ENCODE data around the gene BCAS3.

The BCAS3 gene

DNA sequence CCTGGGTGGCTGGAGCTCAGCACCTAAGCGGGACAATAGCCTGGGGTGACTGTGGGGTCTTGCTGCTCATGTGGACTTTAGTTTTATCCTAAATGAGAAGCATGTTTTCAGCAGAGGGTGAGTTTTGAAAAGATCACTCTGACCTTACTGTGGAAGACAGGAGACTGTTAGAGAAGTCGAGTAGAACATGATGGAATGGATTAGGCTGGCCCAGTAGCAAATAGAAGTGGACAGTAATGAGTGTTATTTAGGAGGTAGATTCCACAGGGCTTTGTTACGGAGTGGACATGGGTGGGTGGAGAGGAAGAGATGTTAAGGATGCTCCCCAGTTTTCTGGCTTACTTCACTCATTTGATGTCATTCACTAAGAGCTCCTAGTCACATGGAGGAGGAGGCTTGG is 648.7 kb downstream of the BCAS3 start:
- Histone ChIP-seq H3K27me3 (ENCODE audit: insufficient read depth, low read length) (no peaks in the 10 kb centered on the region), H2AFZ (ENCODE audit: low read depth, low read length) (no peak overlapping the region), H3K4me3 (ENCODE audit: low read length) (no peak overlapping the region), H3K9me3 (ENCODE audit: low read length) (no peaks in the 10 kb centered on the region), H3K4me1 (ENCODE audit: insufficient read depth, low read length) (peaks cover 4% of the 10 kb centered on the region), H3K36me3 (ENCODE audit: insufficient read depth, low read length) (no peaks in the 10 kb centered on the region)

- no peak overlapping the region for H3K4me3 ChIP-seq (ENCODE audit: low read length)
- H3K9me3 ChIP-seq (ENCODE audit: low read length) = no peaks in the 10 kb centered on the region
- no peak overlapping the region for H2AFZ ChIP-seq (ENCODE audit: low read depth, low read length)
- no peaks in the 10 kb centered on the region for H3K36me3 ChIP-seq (ENCODE audit: insufficient read depth, low read length)
- H3K4me1 ChIP-seq (ENCODE audit: insufficient read depth, low read length) = no peaks in the 10 kb centered on the region
- no peaks in the 10 kb centered on the region for H3K27me3 ChIP-seq (ENCODE audit: insufficient read depth, low read length)
Measured at GRCh38 chr17:61328351-61328750, 650.7 kb downstream of the BCAS3 start.

GRCh38 chr17:61330174-61331150 is 652.8 kb downstream of the BCAS3 start:
- H2AFZ ChIP-seq (ENCODE audit: low read depth, low read length) = no peak overlapping the region
- no peak overlapping the region for H3K4me3 ChIP-seq (ENCODE audit: low read length)

DNA sequence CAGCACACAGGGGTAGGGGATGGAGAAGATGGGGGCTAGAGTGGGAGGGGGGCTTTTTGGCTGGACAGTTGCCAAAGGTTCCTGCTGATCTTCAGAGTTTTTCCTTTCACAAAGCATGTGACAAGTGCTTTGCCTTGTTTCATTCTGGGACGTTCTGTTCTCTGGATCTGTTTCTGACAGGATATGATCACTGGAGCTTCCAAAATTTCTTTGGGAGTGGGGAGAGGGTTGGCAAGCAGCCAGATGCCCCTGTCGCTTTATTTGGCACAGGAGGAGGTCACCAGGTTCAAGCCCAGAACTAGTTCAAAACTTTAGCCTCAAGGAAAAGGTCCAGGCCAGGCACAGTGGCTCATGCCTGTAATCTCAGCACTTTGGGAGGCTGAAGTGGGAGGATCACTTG is 653.5 kb downstream of the BCAS3 start:
- H3K36me3 ChIP-seq (ENCODE audit: insufficient read depth, low read length) = no peaks in the 10 kb centered on the region
- H3K4me1 ChIP-seq (ENCODE audit: insufficient read depth, low read length) = no peaks in the 10 kb centered on the region
- no peaks in the 10 kb centered on the region for H3K27me3 ChIP-seq (ENCODE audit: insufficient read depth, low read length)
- H3K4me3 ChIP-seq (ENCODE audit: low read length) = no peak overlapping the region
- H2AFZ ChIP-seq (ENCODE audit: low read depth, low read length) = no peak overlapping the region
- H3K9me3 ChIP-seq (ENCODE audit: low read length) = no peaks in the 10 kb centered on the region

More at GRCh38 chr17:61330174-61331150, 652.8 kb downstream of the BCAS3 start:
- H3K27me3 ChIP-seq (ENCODE audit: insufficient read depth, low read length) = no peaks in the 10 kb centered on the region
- H3K9me3 ChIP-seq (ENCODE audit: low read length) = no peaks in the 10 kb centered on the region
- no peaks in the 10 kb centered on the region for H3K4me1 ChIP-seq (ENCODE audit: insufficient read depth, low read length)
- H3K36me3 ChIP-seq (ENCODE audit: insufficient read depth, low read length) = no peaks in the 10 kb centered on the region

DNA sequence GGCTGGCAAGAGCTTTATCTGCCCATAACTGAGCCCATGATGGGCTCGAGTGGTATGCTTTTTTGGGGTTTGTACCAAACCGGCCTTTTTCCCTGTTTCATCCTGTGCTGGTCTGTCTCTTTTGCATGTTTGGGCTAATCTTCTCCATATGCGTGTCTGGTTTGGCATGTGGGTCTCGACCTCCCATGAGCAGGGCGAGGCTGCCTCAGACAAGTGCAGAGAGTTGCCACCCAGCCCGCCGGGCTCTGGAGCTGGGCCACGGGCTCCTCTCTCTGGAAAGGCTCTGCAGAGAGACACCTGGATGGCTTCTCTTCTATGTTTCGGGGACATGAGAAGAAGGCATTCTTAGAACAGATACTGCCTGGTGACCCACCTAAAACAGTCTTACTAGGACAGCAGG is 654.2 kb downstream of the BCAS3 start:
- no peaks in the 10 kb centered on the region for H3K27me3 ChIP-seq (ENCODE audit: insufficient read depth, low read length)
- no peaks in the 10 kb centered on the region for H3K9me3 ChIP-seq (ENCODE audit: low read length)
- H3K4me3 ChIP-seq (ENCODE audit: low read length) = no peak overlapping the region
- no peak overlapping the region for H2AFZ ChIP-seq (ENCODE audit: low read depth, low read length)
- H3K4me1 ChIP-seq (ENCODE audit: insufficient read depth, low read length) = no peaks in the 10 kb centered on the region
- no peaks in the 10 kb centered on the region for H3K36me3 ChIP-seq (ENCODE audit: insufficient read depth, low read length)

DNA sequence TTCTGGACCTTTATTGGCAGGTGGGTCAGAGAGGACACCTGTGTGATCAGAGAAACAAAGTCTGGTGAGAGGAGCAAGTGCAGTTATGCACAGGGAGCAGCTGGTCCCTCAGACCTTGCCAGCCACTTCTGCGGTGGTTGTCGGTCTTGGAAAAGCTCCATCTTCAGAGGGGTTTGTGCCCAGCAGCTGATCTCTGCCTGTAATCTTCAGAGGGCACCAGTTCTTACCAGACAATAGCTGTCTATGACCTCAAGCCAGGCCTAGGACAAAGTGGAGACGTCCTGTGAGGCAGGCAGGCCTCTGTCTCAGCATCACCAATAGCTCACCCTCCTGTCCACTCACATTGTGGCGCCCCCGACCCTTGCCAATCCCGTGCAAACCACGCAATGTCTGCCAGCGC is 655.5 kb downstream of the BCAS3 start:
- Histone ChIP-seq H3K4me1 (ENCODE audit: insufficient read depth, low read length) (no peaks in the 10 kb centered on the region), H3K27me3 (ENCODE audit: insufficient read depth, low read length) (no peaks in the 10 kb centered on the region), H3K9me3 (ENCODE audit: low read length) (no peaks in the 10 kb centered on the region), H2AFZ (ENCODE audit: low read depth, low read length) (no peak overlapping the region), H3K4me3 (ENCODE audit: low read length) (no peak overlapping the region), H3K36me3 (ENCODE audit: insufficient read depth, low read length) (no peaks in the 10 kb centered on the region)

GRCh38 chr17:61334673-61335072 is 657.0 kb downstream of the BCAS3 start:
- H3K36me3 ChIP-seq (ENCODE audit: insufficient read depth, low read length) = no peaks in the 10 kb centered on the region
- no peaks in the 10 kb centered on the region for H3K4me1 ChIP-seq (ENCODE audit: insufficient read depth, low read length)
- no peak overlapping the region for H2AFZ ChIP-seq (ENCODE audit: low read depth, low read length)

GRCh38 chr17:61335105-61335844 is 657.6 kb downstream of the BCAS3 start:
- Histone ChIP-seq H2AFZ (ENCODE audit: low read depth, low read length) (no peak overlapping the region), H3K4me1 (ENCODE audit: insufficient read depth, low read length) (no peaks in the 10 kb centered on the region), H3K36me3 (ENCODE audit: insufficient read depth, low read length) (no peaks in the 10 kb centered on the region), H3K4me3 (ENCODE audit: low read length) (no peak overlapping the region), H3K9me3 (ENCODE audit: low read length) (no peaks in the 10 kb centered on the region), H3K27me3 (ENCODE audit: insufficient read depth, low read length) (no peaks in the 10 kb centered on the region)

More at GRCh38 chr17:61334673-61335072, 657.0 kb downstream of the BCAS3 start:
- no peak overlapping the region for H3K4me3 ChIP-seq (ENCODE audit: low read length)
- no peaks in the 10 kb centered on the region for H3K27me3 ChIP-seq (ENCODE audit: insufficient read depth, low read length)
- no peaks in the 10 kb centered on the region for H3K9me3 ChIP-seq (ENCODE audit: low read length)

DNA sequence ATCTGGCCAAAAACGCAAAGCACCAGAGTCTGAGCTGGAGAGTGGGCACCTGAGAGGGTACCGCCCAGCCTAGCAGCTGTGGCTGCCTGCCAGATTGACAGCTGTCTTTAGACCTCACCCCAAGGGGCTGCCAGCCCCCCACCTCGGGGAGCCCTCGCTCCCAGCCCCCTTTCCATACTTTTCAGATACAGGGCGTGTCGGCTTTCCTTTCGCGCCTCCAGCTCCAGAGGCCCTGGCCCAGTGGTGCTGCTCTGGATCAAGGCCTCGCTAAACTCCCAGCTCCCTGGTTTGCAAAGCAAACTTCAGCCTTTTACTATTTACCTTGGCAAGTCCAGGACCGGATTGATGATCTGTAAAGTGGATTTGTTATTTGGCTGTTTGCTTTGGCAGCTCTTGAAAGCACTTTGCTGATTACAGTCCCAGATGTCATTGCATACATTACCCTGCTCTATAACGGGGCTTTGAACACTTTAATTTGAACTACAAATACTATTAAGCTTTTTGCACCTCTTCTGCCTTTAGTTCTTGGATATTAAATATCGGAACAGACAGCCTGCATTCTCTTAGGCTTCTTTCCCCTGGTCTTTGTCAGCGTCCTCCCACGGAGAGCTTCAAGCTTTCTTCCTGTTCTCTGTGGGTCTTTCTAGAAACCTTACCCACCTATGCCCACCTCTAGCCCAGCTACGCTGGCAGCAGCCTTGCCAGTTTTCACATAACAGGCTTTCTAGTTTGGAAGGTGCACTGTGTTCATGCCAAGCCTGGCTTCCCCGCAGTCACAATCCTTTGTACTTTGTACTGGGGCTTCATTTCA is 658.4 kb downstream of the BCAS3 start:
- no peaks in the 10 kb centered on the region for H3K36me3 ChIP-seq (ENCODE audit: insufficient read depth, low read length)
- H3K27me3 ChIP-seq (ENCODE audit: insufficient read depth, low read length) = no peaks in the 10 kb centered on the region
- no peak overlapping the region for H2AFZ ChIP-seq (ENCODE audit: low read depth, low read length)
- H3K4me3 ChIP-seq (ENCODE audit: low read length) = no peak overlapping the region
- H3K4me1 ChIP-seq (ENCODE audit: insufficient read depth, low read length) = no peaks in the 10 kb centered on the region
- no peaks in the 10 kb centered on the region for H3K9me3 ChIP-seq (ENCODE audit: low read length)

DNA sequence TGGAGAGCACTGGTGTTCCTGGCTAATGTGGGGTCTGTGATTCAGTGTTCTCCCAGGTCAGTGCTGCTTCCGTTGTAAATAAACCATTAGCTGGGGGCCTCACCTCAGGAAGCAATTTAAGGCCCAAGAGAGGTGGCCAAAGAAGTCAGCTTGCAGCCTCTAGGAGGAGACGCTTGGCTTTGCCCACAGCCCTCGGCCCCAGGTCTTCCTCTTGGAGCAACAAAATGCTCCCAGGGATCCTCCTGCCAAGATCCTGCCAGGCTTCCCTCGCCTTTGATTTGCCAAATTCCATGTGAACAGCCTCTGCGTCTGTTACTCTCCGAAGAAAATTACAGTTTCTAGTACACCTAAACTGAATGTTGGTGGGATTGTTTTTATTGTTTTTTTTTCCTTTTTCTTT is 659.6 kb downstream of the BCAS3 start:
- H3K27me3 ChIP-seq (ENCODE audit: insufficient read depth, low read length) = no peaks in the 10 kb centered on the region
- H3K4me1 ChIP-seq (ENCODE audit: insufficient read depth, low read length) = no peaks in the 10 kb centered on the region
- H3K4me3 ChIP-seq (ENCODE audit: low read length) = no peak overlapping the region
- H3K9me3 ChIP-seq (ENCODE audit: low read length) = no peaks in the 10 kb centered on the region
- no peak overlapping the region for H2AFZ ChIP-seq (ENCODE audit: low read depth, low read length)
- no peaks in the 10 kb centered on the region for H3K36me3 ChIP-seq (ENCODE audit: insufficient read depth, low read length)

- no peak overlapping the region for H2AFZ ChIP-seq (ENCODE audit: low read depth, low read length)
- H3K27me3 ChIP-seq (ENCODE audit: insufficient read depth, low read length) = no peaks in the 10 kb centered on the region
- H3K36me3 ChIP-seq (ENCODE audit: insufficient read depth, low read length) = no peaks in the 10 kb centered on the region
- no peaks in the 10 kb centered on the region for H3K4me1 ChIP-seq (ENCODE audit: insufficient read depth, low read length)
- H3K4me3 ChIP-seq (ENCODE audit: low read length) = no peak overlapping the region
- H3K9me3 ChIP-seq (ENCODE audit: low read length) = no peaks in the 10 kb centered on the region
Measured at GRCh38 chr17:61338000-61338798, 660.5 kb downstream of the BCAS3 start.

DNA sequence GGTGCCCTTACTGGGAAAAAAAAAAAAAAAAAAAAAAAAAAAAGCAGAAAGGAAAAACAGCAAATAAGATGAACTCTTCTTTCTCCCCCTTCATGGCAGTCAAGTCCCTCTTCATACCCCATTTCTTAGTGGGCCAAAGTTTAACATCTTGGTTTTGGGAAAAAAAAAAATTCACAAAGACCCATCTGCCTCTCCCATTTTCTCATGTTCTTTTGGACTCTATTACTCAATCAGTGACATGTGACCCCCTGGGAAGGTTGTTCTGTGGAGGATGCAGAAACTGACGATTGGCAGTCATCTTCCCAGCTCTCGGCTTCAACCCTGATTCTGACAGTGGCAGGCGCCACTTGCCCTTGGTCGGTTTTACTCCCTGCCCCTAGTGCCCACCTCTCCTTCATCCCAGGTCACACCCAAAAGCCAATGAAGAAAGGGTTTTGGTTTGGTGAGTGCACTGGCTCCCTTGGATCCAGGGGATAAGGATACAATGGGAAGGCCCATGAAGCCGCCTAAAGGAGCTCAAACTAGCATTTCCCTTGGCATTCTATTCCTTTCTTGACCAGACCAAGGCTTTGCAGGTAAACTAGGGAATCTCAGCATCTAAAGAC is 661.3 kb downstream of the BCAS3 start:
- Histone ChIP-seq H3K9me3 (ENCODE audit: low read length) (no peaks in the 10 kb centered on the region), H3K36me3 (ENCODE audit: insufficient read depth, low read length) (no peaks in the 10 kb centered on the region), H3K4me1 (ENCODE audit: insufficient read depth, low read length) (no peaks in the 10 kb centered on the region), H3K27me3 (ENCODE audit: insufficient read depth, low read length) (no peaks in the 10 kb centered on the region), H2AFZ (ENCODE audit: low read depth, low read length) (no peak overlapping the region), H3K4me3 (ENCODE audit: low read length) (no peak overlapping the region)

Data from neuron (in vitro differentiated cells).